ENCODE results near the gene UNC119. TPM values are rescaled to one million over a fixed set of nuclear protein-coding genes. Genes with fewer than 3 reads are reported as not detected.

The UNC119 gene
- total and polyA plus RNA-seq, 2 experiments from 2014 or later: 39.0 to 78.4 TPM

GRCh38 chr17:28537219-28537610 is 15.2 kb downstream of the UNC119 start (continued):
- TF ChIP-seq EZH2 (IDR thresholded peaks at IDR 0.05; ENCODE audit: low read depth, unreplicated experiment): no peak
- TF ChIP-seq POLR2AphosphoS5 (IDR thresholded peaks at IDR 0.05; ENCODE audit: low read depth): no peak
- TF ChIP-seq EZH2phosphoT487 (IDR thresholded peaks at IDR 0.05; ENCODE audit: unreplicated experiment): no peak
- TF ChIP-seq CTCF (conservative IDR thresholded peaks at IDR 0.05; ENCODE audit: low read depth in 2 of 2): no peak
- no peak for TF ChIP-seq NANOG (IDR thresholded peaks at IDR 0.05; ENCODE audit: borderline replicate concordance)
- TF ChIP-seq STAT1 (IDR thresholded peaks at IDR 0.05; ENCODE audit: unreplicated experiment): no peak
- TF ChIP-seq CREB1 (CRISPR knock-in tag; IDR thresholded peaks at IDR 0.05; ENCODE audit: low read depth): no peak

GRCh38 chr17:28536532-28537218 is 15.7 kb downstream of the UNC119 start:
- no peak overlapping the region for H3K27ac ChIP-seq (ENCODE audit: low read depth)
- no peak for DNase-seq (ENCODE audit: low spot score)
- no peaks in the 10 kb centered on the region for H3K36me3 ChIP-seq (ENCODE audit: insufficient read depth)
- no peak overlapping the region for H2AFZ ChIP-seq
- Mint-ChIP-seq H3K9me3 (no peaks in the 10 kb centered on the region), H3K4me1 (0 out of 3 replicates have a peak, but pooled peaks cover 3% of the 10 kb centered on the region), H3K27me3 (ENCODE audit: insufficient read depth, low read depth, poor library complexity) (peaks cover 10% of the 10 kb centered on the region), H3K27ac (no peak overlapping the region), H3K36me3 (ENCODE audit: low read depth) (no peaks in the 10 kb centered on the region), H3K4me3 (no peak overlapping the region)
- no peaks in the 10 kb centered on the region for H3K27me3 ChIP-seq (ENCODE audit: insufficient read depth)
- no peaks in the 10 kb centered on the region for H3K9me2 ChIP-seq (ENCODE audit: insufficient read depth)
- no peak for ATAC-seq
- no peaks in the 10 kb centered on the region; the same call in 1 of the 2 replicates for H3K4me1 ChIP-seq (ENCODE audit: insufficient read depth)
- H4K20me1 ChIP-seq (replicated peaks; ENCODE audit: insufficient read depth): no peaks in the 10 kb centered on the region
- H3K79me2 ChIP-seq (replicated peaks; ENCODE audit: insufficient read depth): no peaks in the 10 kb centered on the region
- no peaks in the 10 kb centered on the region for H3F3A ChIP-seq (replicated peaks; ENCODE audit: low read depth)
- H3K4me3 ChIP-seq: no peak overlapping the region
- H3K4me2 ChIP-seq: no peak overlapping the region
- TF ChIP-seq NANOG (IDR thresholded peaks at IDR 0.05; ENCODE audit: borderline replicate concordance) (no peak), CTCF (conservative IDR thresholded peaks at IDR 0.05; ENCODE audit: low read depth in 2 of 2) (no peak), ZNF114 (CRISPR knock-in tag; IDR thresholded peaks at IDR 0.05) (no peak), REST (IDR thresholded peaks at IDR 0.05; ENCODE audit: unreplicated experiment) (no peak), EZH2 (IDR thresholded peaks at IDR 0.05; ENCODE audit: low read depth, unreplicated experiment) (no peak), ETS1 (IDR thresholded peaks at IDR 0.05) (no peak), JUNB (IDR thresholded peaks at IDR 0.05; ENCODE audit: unreplicated experiment) (no peak), EZH2phosphoT487 (IDR thresholded peaks at IDR 0.05; ENCODE audit: unreplicated experiment) (no peak)

Data from GM23338 (cell line).